ENCODE results near the gene SNX9. TPM values are rescaled to one million over a fixed set of nuclear protein-coding genes. Genes with fewer than 3 reads are reported as not detected.

Gene SNX9
- total and polyA plus RNA-seq, 10 of the 15 experiments (the other 5 are each of a cell fraction or from before 2014, with no cell fraction given) = 0.03 to 2.0 (median 0.37) TPM

DNA sequence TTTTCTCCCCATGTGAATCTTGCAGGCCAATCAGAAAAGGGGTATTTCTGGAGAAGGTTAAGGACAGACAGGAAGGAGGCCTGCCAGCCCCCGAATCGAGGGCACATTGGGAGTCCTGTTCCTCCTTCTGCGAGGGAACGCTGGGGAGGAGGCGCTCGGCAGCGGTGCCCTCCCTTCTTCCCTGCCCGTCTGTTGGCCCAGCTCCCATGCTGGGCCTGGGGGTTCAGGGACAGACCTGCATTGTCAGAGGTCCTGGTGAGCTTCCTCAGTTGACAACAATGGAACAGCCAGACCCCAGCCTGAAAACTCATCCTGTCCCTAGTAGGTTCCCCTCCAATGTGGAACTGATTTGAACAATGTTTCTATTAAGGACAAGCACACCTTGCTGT, 143.5 kb downstream of the SNX9 start (continued):
- TF ChIP-seq, protein P1, sequence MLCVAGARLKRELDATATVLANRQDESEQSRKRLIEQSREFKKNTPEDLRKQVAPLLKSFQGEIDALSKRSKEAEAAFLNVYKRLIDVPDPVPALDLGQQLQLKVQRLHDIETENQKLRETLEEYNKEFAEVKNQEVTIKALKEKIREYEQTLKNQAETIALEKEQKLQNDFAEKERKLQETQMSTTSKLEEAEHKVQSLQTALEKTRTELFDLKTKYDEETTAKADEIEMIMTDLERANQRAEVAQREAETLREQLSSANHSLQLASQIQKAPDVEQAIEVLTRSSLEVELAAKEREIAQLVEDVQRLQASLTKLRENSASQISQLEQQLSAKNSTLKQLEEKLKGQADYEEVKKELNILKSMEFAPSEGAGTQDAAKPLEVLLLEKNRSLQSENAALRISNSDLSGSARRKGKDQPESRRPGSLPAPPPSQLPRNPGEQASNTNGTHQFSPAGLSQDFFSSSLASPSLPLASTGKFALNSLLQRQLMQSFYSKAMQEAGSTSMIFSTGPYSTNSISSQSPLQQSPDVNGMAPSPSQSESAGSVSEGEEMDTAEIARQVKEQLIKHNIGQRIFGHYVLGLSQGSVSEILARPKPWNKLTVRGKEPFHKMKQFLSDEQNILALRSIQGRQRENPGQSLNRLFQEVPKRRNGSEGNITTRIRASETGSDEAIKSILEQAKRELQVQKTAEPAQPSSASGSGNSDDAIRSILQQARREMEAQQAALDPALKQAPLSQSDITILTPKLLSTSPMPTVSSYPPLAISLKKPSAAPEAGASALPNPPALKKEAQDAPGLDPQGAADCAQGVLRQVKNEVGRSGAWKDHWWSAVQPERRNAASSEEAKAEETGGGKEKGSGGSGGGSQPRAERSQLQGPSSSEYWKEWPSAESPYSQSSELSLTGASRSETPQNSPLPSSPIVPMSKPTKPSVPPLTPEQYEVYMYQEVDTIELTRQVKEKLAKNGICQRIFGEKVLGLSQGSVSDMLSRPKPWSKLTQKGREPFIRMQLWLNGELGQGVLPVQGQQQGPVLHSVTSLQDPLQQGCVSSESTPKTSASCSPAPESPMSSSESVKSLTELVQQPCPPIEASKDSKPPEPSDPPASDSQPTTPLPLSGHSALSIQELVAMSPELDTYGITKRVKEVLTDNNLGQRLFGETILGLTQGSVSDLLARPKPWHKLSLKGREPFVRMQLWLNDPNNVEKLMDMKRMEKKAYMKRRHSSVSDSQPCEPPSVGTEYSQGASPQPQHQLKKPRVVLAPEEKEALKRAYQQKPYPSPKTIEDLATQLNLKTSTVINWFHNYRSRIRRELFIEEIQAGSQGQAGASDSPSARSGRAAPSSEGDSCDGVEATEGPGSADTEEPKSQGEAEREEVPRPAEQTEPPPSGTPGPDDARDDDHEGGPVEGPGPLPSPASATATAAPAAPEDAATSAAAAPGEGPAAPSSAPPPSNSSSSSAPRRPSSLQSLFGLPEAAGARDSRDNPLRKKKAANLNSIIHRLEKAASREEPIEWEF (IDR thresholded peaks at IDR 0.05; ENCODE audit: insufficient replicate concordance, low read depth, low read length) = no peak
- TF ChIP-seq NRF1 (conservative IDR thresholded peaks at IDR 0.05; ENCODE audit: low read depth, low read length) (no peak), RCOR1 (conservative IDR thresholded peaks at IDR 0.05; ENCODE audit: low read depth, low read length) (no peak), RUNX3 (IDR thresholded peaks at IDR 0.05; ENCODE audit: low read length) (no peak), ZNF24 (IDR thresholded peaks at IDR 0.05) (no peak), BRCA1 (IDR thresholded peaks at IDR 0.05; ENCODE audit: low read depth, low read length) (no peak), TCF12 (IDR thresholded peaks at IDR 0.05; ENCODE audit: low read depth, low read length) (no peak), STAT3 (IDR thresholded peaks at IDR 0.05; ENCODE audit: low read depth, low read length) (no peak)
- TF ChIP-seq, protein P2, sequence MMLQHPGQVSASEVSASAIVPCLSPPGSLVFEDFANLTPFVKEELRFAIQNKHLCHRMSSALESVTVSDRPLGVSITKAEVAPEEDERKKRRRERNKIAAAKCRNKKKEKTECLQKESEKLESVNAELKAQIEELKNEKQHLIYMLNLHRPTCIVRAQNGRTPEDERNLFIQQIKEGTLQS (IDR thresholded peaks at IDR 0.05; ENCODE audit: borderline replicate concordance, extremely low read depth, low read depth, low read length) = no peak
- TF ChIP-seq, protein P3, sequence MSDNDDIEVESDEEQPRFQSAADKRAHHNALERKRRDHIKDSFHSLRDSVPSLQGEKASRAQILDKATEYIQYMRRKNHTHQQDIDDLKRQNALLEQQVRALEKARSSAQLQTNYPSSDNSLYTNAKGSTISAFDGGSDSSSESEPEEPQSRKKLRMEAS (IDR thresholded peaks at IDR 0.05; ENCODE audit: low read depth, low read length) = no peak
